HG03469 (cell line): ENCODE results near the gene SMIM13.

Source experiments
- ATAC-seq: cut with Tn5 transposase; IDR thresholded peaks from one replicate; pipeline ENCODE4 v1.9.1; 2021; ENCODE audit warnings: mild to moderate bottlenecking, moderate library complexity, moderate number of reproducible peaks; ENCODE audit not compliant: unreplicated experiment

Gene SMIM13

DNA sequence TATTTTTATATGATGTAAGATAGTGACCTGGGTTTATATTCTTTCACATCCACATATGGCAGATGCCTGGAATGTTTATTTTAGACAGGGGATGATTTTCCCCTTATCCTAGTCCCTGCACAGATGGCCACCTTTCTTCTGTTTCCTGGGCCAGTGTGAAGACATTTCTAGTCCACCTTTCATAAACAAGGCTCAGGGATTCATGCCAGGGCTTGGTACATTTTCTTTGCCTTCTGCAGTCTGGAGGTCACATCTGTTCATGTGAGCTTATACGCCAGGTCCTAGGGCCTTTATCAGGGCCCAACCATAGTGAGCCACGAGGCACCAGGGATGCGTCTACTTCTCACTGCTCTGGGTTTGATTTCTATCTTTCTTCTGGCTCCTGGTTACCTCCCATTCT lies 55.9 kb downstream of the SMIM13 start:
- ATAC-seq = no peak

- ATAC-seq = no peak
Observed at GRCh38 chr6:11151488-11151887, 57.9 kb downstream of the SMIM13 start.

DNA sequence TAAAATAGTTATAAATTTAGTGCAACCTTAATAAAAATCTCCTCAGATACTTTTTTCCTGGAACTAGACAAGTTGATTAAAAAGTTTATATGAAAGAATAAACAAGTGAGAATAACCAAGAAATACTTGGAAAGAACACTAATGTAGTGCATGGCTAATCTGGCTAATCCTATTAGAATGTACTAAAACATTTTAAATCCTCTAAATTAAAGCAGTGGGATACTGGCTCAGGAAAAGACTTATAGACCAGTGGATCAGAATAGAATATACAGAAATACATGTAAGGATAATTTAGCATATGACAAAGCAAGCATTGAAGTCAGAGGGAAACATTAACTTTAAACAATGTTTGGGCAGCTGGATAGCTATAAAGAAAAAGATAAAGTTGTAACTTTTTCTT lies 58.9 kb downstream of the SMIM13 start:
- ATAC-seq = no peak

- ATAC-seq = no peak
Observed at GRCh38 chr6:11153447-11153846, 59.8 kb downstream of the SMIM13 start.

GRCh38 chr6:11155589-11155988 lies 62.0 kb downstream of the SMIM13 start:
- no peak for ATAC-seq

GRCh38 chr6:11160199-11160598 lies 66.6 kb downstream of the SMIM13 start:
- no peak for ATAC-seq

- ATAC-seq = no peak
Observed at GRCh38 chr6:11161031-11161956, 67.7 kb downstream of the SMIM13 start.

DNA sequence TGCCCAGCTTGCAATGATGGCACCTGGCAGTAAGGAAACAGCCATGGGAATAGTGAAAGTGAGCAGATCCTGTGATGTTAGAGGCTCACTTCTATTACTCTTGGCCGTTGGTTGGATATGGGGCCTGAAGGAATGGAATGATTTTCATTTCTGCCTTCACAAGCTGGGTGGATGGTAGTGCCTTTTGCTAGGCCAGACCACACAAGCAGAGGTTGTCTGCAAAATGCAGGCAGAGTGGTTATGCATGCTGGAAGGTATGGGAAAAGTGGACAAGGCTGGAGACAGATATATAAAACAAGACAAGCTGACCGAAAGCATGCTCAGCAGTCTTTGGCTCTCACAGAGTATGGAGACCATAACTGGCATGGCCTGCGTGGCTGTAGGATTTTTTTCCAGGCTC lies 68.6 kb downstream of the SMIM13 start:
- no peak for ATAC-seq

DNA sequence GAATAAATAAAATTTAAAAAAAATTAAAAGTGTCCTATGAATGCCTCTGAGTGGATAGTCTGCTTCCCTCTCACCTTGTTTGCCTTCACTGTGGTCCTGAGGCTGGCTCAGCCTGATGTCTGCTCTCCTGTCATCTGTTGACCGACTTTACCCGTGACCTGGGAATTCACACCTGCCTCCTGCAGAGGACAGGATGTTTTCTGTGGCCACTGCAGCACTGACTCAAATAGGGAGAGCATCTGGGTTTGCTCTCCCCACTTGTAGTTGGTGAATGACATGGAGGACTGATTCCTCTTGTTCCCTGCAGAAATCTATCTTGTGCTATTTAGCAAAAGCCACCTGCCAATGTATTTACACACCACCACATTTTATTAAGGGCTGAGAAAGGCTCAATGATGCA lies 70.3 kb downstream of the SMIM13 start:
- no peak for ATAC-seq

DNA sequence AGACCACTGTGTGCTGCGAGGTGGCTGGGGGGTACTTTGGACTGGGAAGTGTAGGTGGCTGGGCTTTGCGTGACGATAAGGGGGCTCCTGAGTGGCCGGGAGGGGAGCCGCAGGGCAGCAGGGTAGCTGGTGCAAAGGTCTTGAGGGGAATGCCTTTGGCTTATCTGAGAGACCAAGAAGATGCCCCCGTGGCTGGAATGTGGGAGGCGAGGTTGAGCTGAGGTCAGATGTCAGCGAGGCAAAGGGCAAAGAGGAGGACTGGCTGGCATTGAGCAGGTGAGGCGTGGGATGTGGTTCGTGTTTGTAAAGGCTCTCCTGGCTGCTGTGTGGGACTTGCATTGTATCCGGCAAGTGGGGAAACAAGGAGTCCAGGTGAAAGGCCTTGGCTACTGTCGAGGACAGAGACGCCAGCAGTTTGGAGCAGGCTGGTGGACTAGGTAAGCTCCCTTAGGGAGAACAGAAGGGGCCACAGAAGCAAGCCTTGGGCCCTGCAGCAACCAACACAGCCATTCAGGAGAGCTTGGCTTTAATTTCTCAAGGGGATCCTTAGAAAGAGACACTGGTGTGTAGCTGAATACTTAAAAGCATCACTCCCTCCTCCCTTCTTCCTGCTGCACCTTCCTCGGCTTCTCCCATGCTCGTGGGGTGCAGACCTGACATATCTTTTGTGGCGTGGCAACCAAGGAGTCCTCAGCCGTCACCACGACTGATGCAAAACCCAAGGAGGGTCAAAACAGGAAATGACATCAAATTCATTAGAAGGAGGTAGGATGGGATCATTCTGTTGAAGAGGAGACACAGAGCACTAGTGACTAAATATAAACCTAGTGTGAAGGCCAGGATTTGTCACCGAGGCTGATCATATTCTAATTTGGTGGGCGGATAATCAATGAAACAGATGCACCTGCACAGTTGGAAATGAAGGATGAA lies 71.3 kb downstream of the SMIM13 start:
- no peak for ATAC-seq

DNA sequence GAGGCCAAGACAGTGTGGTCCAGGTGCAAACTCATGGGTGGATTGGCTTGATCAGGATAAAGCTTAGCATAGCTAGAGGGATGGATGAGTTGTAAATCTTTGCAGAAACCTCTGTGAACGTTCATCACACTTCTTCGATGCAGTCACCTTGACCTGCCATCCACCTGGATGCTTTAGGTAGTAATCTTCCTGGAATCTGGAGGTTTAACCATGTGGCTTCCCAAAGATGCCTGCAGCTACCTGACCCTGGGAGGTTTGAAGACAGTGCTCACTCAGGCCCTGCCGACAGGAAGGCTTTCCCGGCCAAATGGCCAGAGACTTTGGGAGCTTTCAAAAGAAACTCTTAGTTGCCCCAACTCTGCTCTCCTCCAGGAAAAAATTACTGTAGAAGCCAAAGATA lies 73.3 kb downstream of the SMIM13 start:
- no peak for ATAC-seq

DNA sequence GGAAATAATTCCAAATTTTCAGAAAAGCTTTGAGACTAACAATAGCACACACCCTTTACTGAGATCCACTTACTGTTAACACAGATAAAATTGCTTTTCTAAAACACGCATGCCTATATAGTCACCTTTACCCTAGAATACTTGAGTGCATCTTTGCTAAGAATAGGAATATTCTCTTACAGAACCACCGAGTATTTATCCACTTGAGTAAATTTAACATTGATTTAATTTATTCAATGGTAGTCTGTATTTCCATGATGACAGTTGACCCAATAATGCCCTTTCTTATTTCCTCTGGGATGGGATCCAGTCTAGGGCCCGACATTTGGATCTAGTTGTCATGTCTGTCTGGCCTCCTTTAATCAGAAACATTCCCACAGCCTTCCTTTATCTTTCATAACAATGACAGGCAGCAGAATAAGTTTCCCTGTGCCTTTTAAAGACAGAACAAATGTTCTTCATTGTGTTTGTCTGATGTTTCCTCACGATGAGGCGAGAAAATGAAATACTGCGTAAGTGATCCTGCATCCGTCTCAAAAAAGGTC lies 74.5 kb downstream of the SMIM13 start:
- ATAC-seq = no peak

DNA sequence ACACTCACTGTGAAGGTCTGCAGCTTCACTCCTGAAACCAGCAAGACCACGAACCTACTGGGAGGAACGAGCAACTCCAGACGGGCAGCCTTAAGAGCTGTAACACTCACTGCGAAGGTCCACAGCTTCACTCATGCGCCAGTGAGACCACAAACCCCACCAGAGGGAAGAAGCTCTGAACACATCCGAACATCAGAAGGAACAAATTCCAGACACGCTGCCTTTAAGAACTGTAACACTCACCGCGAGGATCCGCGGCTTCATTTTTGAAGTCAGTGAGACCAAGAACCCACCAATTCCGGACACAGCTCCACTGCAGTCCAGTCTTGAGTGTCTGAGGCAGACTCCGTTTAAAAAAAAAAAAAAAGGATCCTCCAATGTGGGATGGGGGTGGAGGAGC lies 78.3 kb downstream of the SMIM13 start:
- no peak for ATAC-seq

DNA sequence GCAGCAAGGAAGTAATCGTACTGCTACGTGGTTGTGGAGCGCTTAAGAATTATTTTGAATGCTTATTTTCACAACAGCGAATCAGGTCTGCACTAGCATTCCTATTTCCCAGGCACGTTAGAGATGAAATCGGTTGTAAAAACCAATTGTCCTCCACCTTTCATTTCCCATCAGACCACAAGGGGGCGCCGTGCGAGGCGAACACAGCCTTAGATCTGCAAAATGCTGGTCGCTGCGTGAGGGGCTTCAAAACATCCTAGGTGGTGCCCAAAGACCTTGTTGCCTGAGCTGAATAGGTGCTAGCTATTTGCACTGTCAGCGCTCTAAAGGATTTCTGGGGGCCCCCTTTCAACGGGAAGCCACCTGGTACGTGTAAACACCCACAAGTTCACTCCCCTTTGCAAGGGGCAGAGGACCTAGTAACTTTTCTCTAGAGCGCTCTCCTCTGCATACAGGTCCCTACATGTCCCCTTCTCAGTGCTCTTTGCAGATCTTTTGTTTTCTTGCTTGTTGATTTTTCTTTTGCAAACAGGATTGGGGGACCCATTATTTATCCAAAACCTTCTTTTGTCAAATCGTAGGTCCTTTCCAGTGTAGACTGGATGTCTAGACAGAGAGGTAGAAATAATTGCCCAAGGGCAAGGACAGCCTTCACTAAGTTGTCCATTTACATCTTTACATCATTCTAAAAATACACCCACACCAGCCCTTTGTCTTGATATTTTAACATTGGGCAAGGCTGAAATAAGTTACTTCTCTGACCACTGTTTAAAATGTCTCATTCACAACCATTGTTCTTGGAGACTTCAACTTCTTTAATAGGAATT lies 79.1 kb downstream of the SMIM13 start:
- ATAC-seq = no peak

DNA sequence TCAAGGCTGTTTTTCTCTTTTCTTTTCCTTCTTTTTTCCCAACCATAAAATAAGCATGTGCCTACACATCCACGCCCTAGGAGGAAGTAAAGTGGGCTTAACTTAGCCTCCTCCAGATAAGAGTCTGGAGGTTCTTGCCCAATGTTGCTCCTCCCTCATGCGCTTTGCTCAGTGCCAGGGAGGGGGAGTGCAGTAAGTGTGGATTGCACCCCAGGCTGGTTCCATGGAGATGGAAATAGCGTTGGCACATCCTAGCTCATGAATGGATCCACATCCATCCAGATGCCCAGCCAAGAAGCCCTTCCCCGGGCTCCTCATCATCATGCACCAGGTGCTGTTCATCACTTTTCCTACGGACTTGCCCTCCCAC lies 80.6 kb downstream of the SMIM13 start:
- no peak for ATAC-seq

DNA sequence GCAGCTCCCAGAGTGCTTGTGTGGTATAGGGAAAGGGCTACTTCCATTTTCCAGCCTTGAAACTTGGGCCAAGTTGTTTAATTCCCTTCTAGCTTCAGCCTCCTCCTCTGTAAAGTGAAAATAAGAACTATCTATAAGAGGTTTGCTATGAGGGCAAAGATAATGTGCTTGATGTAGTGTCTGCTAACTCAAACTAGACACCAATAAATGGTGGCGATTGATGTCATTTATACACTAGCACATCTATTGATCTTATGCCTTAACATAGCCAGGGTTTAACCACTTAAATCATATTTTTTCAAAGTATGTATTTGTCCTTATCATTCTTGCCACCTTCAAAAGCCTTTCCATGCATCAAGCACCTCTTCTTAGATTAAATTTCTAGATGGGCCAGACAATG lies 83.6 kb downstream of the SMIM13 start:
- no peak for ATAC-seq

DNA sequence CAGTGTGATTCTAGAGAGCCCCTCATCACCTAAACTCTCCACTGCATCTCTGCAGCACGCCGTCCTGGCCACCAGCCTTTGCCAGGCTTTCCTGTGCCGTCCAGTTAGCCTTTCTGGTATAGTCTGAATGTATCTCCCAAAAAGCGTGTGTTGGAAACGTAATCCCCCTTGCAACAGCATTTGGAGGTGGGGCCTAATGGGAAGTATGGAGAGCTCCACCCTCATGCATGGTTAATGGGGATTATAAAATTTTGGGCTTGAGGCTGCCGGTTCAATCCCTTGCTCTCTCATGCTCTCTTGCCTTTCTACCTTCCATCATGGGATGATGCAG lies 85.4 kb downstream of the SMIM13 start:
- no peak for ATAC-seq

GRCh38 chr6:11179419-11180202 lies 86.0 kb downstream of the SMIM13 start:
- no peak for ATAC-seq

DNA sequence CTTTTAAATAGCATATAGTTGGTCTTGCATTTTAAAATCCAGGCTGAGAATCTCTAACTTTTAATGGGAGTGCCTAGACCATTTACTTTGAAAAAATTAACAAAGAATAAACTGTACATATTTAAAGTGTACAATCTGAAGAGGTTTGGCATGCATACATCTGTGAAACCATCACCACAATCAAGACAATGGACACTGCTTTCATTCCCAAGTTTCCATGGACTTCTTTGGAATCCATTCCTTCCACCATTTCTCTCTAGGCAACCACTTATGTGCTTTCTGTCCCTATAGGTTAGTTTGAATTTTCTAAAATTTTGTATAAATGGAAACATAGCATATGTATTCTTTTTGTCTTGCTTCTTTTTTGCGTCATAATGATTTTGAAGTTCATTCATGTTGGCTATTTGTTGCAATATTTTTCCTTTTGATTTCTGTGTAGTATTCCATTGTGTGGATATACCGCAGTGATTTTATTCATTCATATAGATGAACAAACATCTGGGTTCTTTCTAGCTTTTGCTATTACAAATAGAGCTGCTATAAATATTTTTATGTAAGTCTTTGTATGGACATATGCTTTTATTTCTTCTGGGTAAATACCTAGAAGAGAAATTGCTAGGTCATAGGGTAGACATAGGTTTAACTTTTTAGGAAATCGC lies 88.0 kb downstream of the SMIM13 start:
- no peak for ATAC-seq
